IMR-90 (cell line): ENCODE results near the gene CCDC83. TPM values are rescaled to one million over a fixed set of nuclear protein-coding genes. Genes with fewer than 3 reads are reported as not detected.

Experiments used
- ATAC-seq: fragments of 200-7000 bp; cut with Tn5 transposase; 2 replicates; pipeline ENCODE4 v1.9.1; 2020; ENCODE audit warnings: low read depth, mild to moderate bottlenecking, moderate library complexity
- BruUV-seq: library from RNA; stranded (reverse); fragments of 400-500 nt; replicated peaks from 2 replicates; lab custom pipeline; 2021; lab: Mats Ljungman, UMichigan
- CTCF ChIA-PET: fragments of 300-600 bp; formaldehyde crosslinking; extraction: SDS; loops from one replicate; lab custom pipeline; 2021; ENCODE audit warnings: antibody characterized with exemption; lab: Yijun Ruan, JAX
- POLR2A ChIA-PET: fragments of 300-600 bp; sonication (Branson Sonifier 250); formaldehyde crosslinking; loops from one replicate; lab custom pipeline; 2022; ENCODE audit warnings: antibody characterized with exemption; ENCODE audit not compliant: unreplicated experiment; lab: Charles Lee
- DNase-seq: peaks from one replicate; pipeline ENCODE4 v3.0.0; 2013
- H2AFZ ChIP-seq: replicated peaks from 2 replicates; pipeline ENCODE3; 2013; ENCODE audit warnings: low read length, mild to moderate bottlenecking; ENCODE audit not compliant: poor library complexity
- H2AK5ac ChIP-seq: 2 replicates; pipeline ENCODE4 v1.6.1; 2013; ENCODE audit warnings: low read depth, low read length, inconsistent platforms
- H2AK9ac ChIP-seq: replicated peaks from 2 replicates; pipeline ENCODE3; 2013; ENCODE audit warnings: mild to moderate bottlenecking, low read depth, low read length, moderate library complexity; ENCODE audit not compliant: poor library complexity
- H2BK120ac ChIP-seq: 2 replicates; pipeline ENCODE4 v1.6.1; 2013; ENCODE audit warnings: low read depth, low read length, inconsistent platforms
- H2BK15ac ChIP-seq: 3 replicates; pipeline ENCODE4 v1.6.1; 2013; ENCODE audit warnings: low read depth, low read length, inconsistent platforms
- H2BK20ac ChIP-seq: 2 replicates; pipeline ENCODE4 v1.6.1; 2013; ENCODE audit warnings: low read depth, mild to moderate bottlenecking, inconsistent platforms, low read length, moderate library complexity
- H2BK5ac ChIP-seq: 2 replicates; pipeline ENCODE4 v1.6.1; 2013; ENCODE audit warnings: mild to moderate bottlenecking, low read depth, low read length, inconsistent platforms; ENCODE audit not compliant: poor library complexity, severe bottlenecking
- H3K14ac ChIP-seq: replicated peaks from 2 replicates; pipeline ENCODE4 v1.6.1; 2013; ENCODE audit warnings: low read depth, low read length, inconsistent platforms
- H3K18ac ChIP-seq: 2 replicates; pipeline ENCODE4 v1.6.1; 2013; ENCODE audit warnings: low read depth, low read length, control low read depth
- H3K23ac ChIP-seq: 2 replicates; pipeline ENCODE4 v1.6.1; 2013; ENCODE audit warnings: low read depth, low read length, inconsistent platforms
- H3K27ac ChIP-seq: 2 replicates; pipeline ENCODE4 v1.5.1; 2013; ENCODE audit warnings: mild to moderate bottlenecking, control low read depth, low read length; ENCODE audit not compliant: insufficient read depth
- H3K27me3 ChIP-seq: 2 replicates; pipeline ENCODE4 v1.6.1; 2013; ENCODE audit warnings: low read length; ENCODE audit not compliant: control insufficient read depth, insufficient read depth
- H3K36me3 ChIP-seq: 2 replicates; pipeline ENCODE4 v1.6.1; 2013; ENCODE audit warnings: low read length, mixed read lengths; ENCODE audit not compliant: control insufficient read depth, insufficient read depth
- H3K4ac ChIP-seq: 2 replicates; pipeline ENCODE4 v1.6.1; 2013; ENCODE audit warnings: low read depth, low read length, inconsistent platforms
- H3K4me1 ChIP-seq: 2 replicates; pipeline ENCODE4 v1.6.1; 2013; ENCODE audit warnings: low read length, mixed read lengths; ENCODE audit not compliant: control insufficient read depth, insufficient read depth
- H3K4me2 ChIP-seq: 2 replicates; pipeline ENCODE4 v1.6.1; 2013; ENCODE audit warnings: low read depth, mild to moderate bottlenecking, control low read depth, low read length, moderate library complexity
- H3K4me3 ChIP-seq: 2 replicates; pipeline ENCODE4 v1.5.1; 2013; ENCODE audit warnings: low read depth, mild to moderate bottlenecking, control low read depth, low read length, moderate library complexity; ENCODE audit not compliant: insufficient read depth
- H3K56ac ChIP-seq: 2 replicates; pipeline ENCODE4 v1.6.1; 2013; ENCODE audit warnings: low read length, inconsistent platforms; ENCODE audit not compliant: insufficient read depth; ENCODE audit errors: extremely low read depth
- H3K79me1 ChIP-seq, 2 experiments: 2 replicates each; pipeline ENCODE4 v1.6.1; 2013; ENCODE audit warnings: low read length in 2 of 2, inconsistent platforms in 1 of 2, low read depth in 1 of 2
- H3K9ac ChIP-seq: 2 replicates; pipeline ENCODE4 v1.6.1; 2013; ENCODE audit warnings: low read depth, low read length, control low read depth
- H3K9me1 ChIP-seq: 2 replicates; pipeline ENCODE4 v1.6.1; 2013; ENCODE audit warnings: low read length, inconsistent platforms; ENCODE audit not compliant: insufficient read depth
- H3K9me3 ChIP-seq: 2 replicates; pipeline ENCODE4 v1.6.1; 2013; ENCODE audit warnings: low read length; ENCODE audit not compliant: control insufficient read depth, insufficient read depth
- H4K20me1 ChIP-seq: 2 replicates; pipeline ENCODE4 v1.6.1; 2013; ENCODE audit warnings: low read length, inconsistent platforms; ENCODE audit not compliant: insufficient read depth
- H4K5ac ChIP-seq: 2 replicates; pipeline ENCODE4 v1.6.1; 2013; ENCODE audit warnings: mild to moderate bottlenecking, low read depth, low read length, control low read depth
- H4K8ac ChIP-seq, 2 experiments: 2 replicates each; pipeline ENCODE4 v1.6.1; 2013; ENCODE audit warnings: low read depth in 2 of 2, low read length in 2 of 2, control low read depth in 1 of 2, inconsistent platforms in 1 of 2
- H4K91ac ChIP-seq: 2 replicates; pipeline ENCODE4 v1.6.1; 2013; ENCODE audit warnings: low read depth, low read length, inconsistent platforms; ENCODE audit not compliant: insufficient read depth
- BHLHE40 ChIP-seq: fragments of 150-350 bp; IDR thresholded peaks from 2 replicates; pipeline ENCODE4 v1.6.1; 2016; ENCODE audit warnings: mild to moderate bottlenecking, low read depth, low read length
- CEBPB ChIP-seq: IDR thresholded peaks from 2 replicates; pipeline ENCODE4 v1.6.1; 2012; ENCODE audit warnings: low read depth, low read length, improper control_type of control experiment
- CHD1 ChIP-seq: IDR thresholded peaks from 2 replicates; pipeline ENCODE4 v1.6.1; 2012; ENCODE audit warnings: low read depth, low read length, improper control_type of control experiment
- FOS ChIP-seq: fragments of 150-350 bp; IDR thresholded peaks from 2 replicates; pipeline ENCODE4 v1.6.1; 2016; ENCODE audit warnings: low read depth, low read length
- MAFK ChIP-seq: IDR thresholded peaks from 2 replicates; pipeline ENCODE4 v1.6.1; 2012; ENCODE audit warnings: low read depth, low read length, improper control_type of control experiment
- MAZ ChIP-seq: IDR thresholded peaks from 2 replicates; pipeline ENCODE4 v1.6.1; 2012; ENCODE audit warnings: low read depth, mild to moderate bottlenecking, low read length, improper control_type of control experiment, moderate library complexity, borderline replicate concordance
- MXI1 ChIP-seq: IDR thresholded peaks from 2 replicates; pipeline ENCODE4 v1.6.1; 2012; ENCODE audit warnings: low read depth, mild to moderate bottlenecking, low read length, moderate library complexity, borderline replicate concordance
- NFE2L2 ChIP-seq: fragments of 150-350 bp; IDR thresholded peaks from 2 replicates; pipeline ENCODE4 v1.6.1; 2016; ENCODE audit warnings: low read depth, mild to moderate bottlenecking, low read length
- POLR2A ChIP-seq: IDR thresholded peaks from 2 replicates; pipeline ENCODE4 v1.6.1; 2012; ENCODE audit warnings: mild to moderate bottlenecking, low read depth, low read length
- RAD21 ChIP-seq: IDR thresholded peaks from 2 replicates; pipeline ENCODE4 v1.6.1; 2012; ENCODE audit warnings: low read length, improper control_type of control experiment
- RCOR1 ChIP-seq: IDR thresholded peaks from 2 replicates; pipeline ENCODE4 v1.6.1; 2012; ENCODE audit warnings: mild to moderate bottlenecking, low read length, improper control_type of control experiment; ENCODE audit not compliant: insufficient replicate concordance
- RFX5 ChIP-seq: IDR thresholded peaks from 2 replicates; pipeline ENCODE4 v1.8.0; 2012; ENCODE audit warnings: low read depth, mild to moderate bottlenecking, low read length, moderate library complexity
- SMC3 ChIP-seq: fragments of 150-350 bp; IDR thresholded peaks from 2 replicates; pipeline ENCODE4 v1.6.1; 2016; ENCODE audit warnings: low read depth, mild to moderate bottlenecking, antibody characterized with exemption, low read length, moderate library complexity
- WGBS, 2 experiments: methylation state at CpG; one replicate each; pipeline versions ENCODE4 v1.1.5 to v1.1.7; 2013; ENCODE audit warnings: missing lambda C conversion rate in 2 of 2; ENCODE audit not compliant: insufficient read length in 1 of 2; ENCODE audit errors: extremely low coverage in 2 of 2; 5-methylcytosine and 5-hydroxymethylcytosine counted together
- dilution Hi-C: fragments of 300-500 bp; cut with HindIII; formaldehyde crosslinking; loops from one replicate; pipeline ENCODE4 v1.14.3; 2018; ENCODE audit warnings: low sequenced_read_pairs; ENCODE audit not compliant: unreplicated experiment
- in situ Hi-C: fragments of 300-500 bp; cut with MboI; formaldehyde crosslinking; loops from 3 replicates; pipeline ENCODE4 v1.14.3; 2019; ENCODE audit warnings: low sequenced_read_pairs, inconsistent platforms, mixed read lengths
- intact Hi-C: fragments of 100-400 bp; cut with micrococcal nuclease; formaldehyde crosslinking; loops from 2 replicates; pipeline ENCODE4 v1.10.0; 2022
- polyA plus RNA-seq, 3 experiments: library from polyadenylated mRNA; depleted of rRNA; stranded (reverse); fragments of >200 nt; gene quantifications; 2 replicates each; pipeline ENCODE4 v1.2.3, GENCODE V29; 2012; ENCODE audit warnings: low replicate concordance in 1 of 3
- total RNA-seq: library from RNA; depleted of rRNA; stranded (reverse); fragments of >200 nt; gene quantifications from 2 replicates; pipeline ENCODE4 v1.2.3, GENCODE V29; 2012
- TF ChIP-seq, protein P1 (sequence below): conservative IDR thresholded peaks from 2 replicates; pipeline ENCODE4 v1.5.1; 2012; ENCODE audit warnings: mild to moderate bottlenecking, low read depth, low read length, improper control_type of control experiment
- TF ChIP-seq, protein P2 (sequence below): fragments of 150-350 bp; IDR thresholded peaks from 2 replicates; pipeline ENCODE4 v1.6.1; 2016; ENCODE audit warnings: low read depth, mild to moderate bottlenecking, low read length, moderate library complexity, borderline replicate concordance
- TF ChIP-seq, protein P3 (sequence below): fragments of 150-350 bp; IDR thresholded peaks from 2 replicates; pipeline ENCODE4 v1.6.1; 2017; ENCODE audit warnings: mild to moderate bottlenecking, antibody characterized with exemption, low read length, low read depth

The CCDC83 gene
- total and polyA plus RNA-seq, 2 of the 4 experiments (the other 2 are of a cell fraction) = not detected

DNA sequence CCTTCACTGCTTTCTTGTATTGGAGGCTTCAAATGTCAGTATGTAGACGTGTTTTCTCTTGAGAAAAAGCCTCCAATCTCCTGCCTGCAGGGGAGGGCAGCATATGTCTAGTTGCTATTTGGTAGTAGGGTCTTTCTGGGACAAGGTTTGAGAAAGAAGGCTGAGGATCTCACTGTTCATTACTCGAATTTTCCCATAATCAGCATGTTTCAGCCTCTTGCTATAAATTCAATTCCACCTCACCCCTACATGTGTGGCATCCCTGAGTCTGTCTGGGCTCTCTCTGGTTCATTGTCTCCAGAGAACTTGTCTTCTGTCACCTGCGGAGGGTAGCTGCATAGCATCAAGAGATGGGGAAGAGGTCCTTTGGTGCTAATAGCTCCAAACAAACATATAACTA lies 19.5 kb upstream of the CCDC83 start:
- no peak overlapping the region for H3K4me2 ChIP-seq
- H3K4ac ChIP-seq = no peak overlapping the region
- TF ChIP-seq CHD1 (no peak), FOS (no peak), RAD21 (no peak), NFE2L2 (no peak), MAFK (no peak), MXI1 (no peak), BHLHE40 (no peak), POLR2A (no peak), RFX5 (no peak), SMC3 (no peak), MAZ (no peak), RCOR1 (no peak), CEBPB (no peak)
- TF ChIP-seq, protein P1, sequence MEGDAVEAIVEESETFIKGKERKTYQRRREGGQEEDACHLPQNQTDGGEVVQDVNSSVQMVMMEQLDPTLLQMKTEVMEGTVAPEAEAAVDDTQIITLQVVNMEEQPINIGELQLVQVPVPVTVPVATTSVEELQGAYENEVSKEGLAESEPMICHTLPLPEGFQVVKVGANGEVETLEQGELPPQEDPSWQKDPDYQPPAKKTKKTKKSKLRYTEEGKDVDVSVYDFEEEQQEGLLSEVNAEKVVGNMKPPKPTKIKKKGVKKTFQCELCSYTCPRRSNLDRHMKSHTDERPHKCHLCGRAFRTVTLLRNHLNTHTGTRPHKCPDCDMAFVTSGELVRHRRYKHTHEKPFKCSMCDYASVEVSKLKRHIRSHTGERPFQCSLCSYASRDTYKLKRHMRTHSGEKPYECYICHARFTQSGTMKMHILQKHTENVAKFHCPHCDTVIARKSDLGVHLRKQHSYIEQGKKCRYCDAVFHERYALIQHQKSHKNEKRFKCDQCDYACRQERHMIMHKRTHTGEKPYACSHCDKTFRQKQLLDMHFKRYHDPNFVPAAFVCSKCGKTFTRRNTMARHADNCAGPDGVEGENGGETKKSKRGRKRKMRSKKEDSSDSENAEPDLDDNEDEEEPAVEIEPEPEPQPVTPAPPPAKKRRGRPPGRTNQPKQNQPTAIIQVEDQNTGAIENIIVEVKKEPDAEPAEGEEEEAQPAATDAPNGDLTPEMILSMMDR = no peak
- TF ChIP-seq, protein P2, sequence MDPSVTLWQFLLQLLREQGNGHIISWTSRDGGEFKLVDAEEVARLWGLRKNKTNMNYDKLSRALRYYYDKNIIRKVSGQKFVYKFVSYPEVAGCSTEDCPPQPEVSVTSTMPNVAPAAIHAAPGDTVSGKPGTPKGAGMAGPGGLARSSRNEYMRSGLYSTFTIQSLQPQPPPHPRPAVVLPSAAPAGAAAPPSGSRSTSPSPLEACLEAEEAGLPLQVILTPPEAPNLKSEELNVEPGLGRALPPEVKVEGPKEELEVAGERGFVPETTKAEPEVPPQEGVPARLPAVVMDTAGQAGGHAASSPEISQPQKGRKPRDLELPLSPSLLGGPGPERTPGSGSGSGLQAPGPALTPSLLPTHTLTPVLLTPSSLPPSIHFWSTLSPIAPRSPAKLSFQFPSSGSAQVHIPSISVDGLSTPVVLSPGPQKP = no peak
- TF ChIP-seq, protein P3, sequence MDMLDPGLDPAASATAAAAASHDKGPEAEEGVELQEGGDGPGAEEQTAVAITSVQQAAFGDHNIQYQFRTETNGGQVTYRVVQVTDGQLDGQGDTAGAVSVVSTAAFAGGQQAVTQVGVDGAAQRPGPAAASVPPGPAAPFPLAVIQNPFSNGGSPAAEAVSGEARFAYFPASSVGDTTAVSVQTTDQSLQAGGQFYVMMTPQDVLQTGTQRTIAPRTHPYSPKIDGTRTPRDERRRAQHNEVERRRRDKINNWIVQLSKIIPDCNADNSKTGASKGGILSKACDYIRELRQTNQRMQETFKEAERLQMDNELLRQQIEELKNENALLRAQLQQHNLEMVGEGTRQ = no peak
- H3K23ac ChIP-seq = no peak overlapping the region
- no TSS peak for BruUV-seq
- H3K9me1 ChIP-seq = no peaks in the 10 kb centered on the region
- no peaks in the 10 kb centered on the region for H3K4me1 ChIP-seq
- no peak overlapping the region for H2AK5ac ChIP-seq
- no peak overlapping the region for H3K4me3 ChIP-seq
- dilution Hi-C loops (no loop called here), in situ Hi-C loops (no loop called here), intact Hi-C loops (no loop called here)
- no peak overlapping the region for H3K9ac ChIP-seq
- no peak overlapping the region for H2BK20ac ChIP-seq
- no peaks in the 10 kb centered on the region for H3K36me3 ChIP-seq
- H4K8ac ChIP-seq = no peak overlapping the region
- H4K91ac ChIP-seq = no peak overlapping the region
- no peak overlapping the region for H3K56ac ChIP-seq
- H2AFZ ChIP-seq = no peak overlapping the region
- H4K20me1 ChIP-seq = no peaks in the 10 kb centered on the region
- no peak overlapping the region for H3K18ac ChIP-seq
- no peak for DNase-seq
- H4K5ac ChIP-seq = no peak overlapping the region
- POLR2A ChIA-PET = no interaction called here
- CTCF ChIA-PET = no interaction called here
- H3K14ac ChIP-seq = no peak overlapping the region
- H2BK5ac ChIP-seq = no peak overlapping the region
- WGBS, 2 experiments = no CpG with 5 or more reads among the region's 3 CpGs
- H2BK15ac ChIP-seq = no peak overlapping the region
- no peaks in the 10 kb centered on the region for H3K79me1 ChIP-seq
- no peak overlapping the region for H2BK120ac ChIP-seq
- ATAC-seq = no peak
- no peak overlapping the region for H3K27ac ChIP-seq
- peaks cover 2% of the 10 kb centered on the region; the same call in 1 of the 2 replicates for H3K9me3 ChIP-seq
- no peak overlapping the region for H2AK9ac ChIP-seq
- H3K27me3 ChIP-seq = no peaks in the 10 kb centered on the region
